Left forelimb (tissue), 1 donor: ENCODE measurements around the gene TBXA2R.
"Not testable (repeated sequence)": the region's sequence is repeated elsewhere in the genome, so short reads cannot be mapped to it uniquely, and the experiment has no call there.

Experiments
- DNase-seq: peaks from one replicate; pipeline ENCODE4 v3.0.0-alpha.2; 2018; ENCODE audit warnings: low spot score

Gene TBXA2R

DNA sequence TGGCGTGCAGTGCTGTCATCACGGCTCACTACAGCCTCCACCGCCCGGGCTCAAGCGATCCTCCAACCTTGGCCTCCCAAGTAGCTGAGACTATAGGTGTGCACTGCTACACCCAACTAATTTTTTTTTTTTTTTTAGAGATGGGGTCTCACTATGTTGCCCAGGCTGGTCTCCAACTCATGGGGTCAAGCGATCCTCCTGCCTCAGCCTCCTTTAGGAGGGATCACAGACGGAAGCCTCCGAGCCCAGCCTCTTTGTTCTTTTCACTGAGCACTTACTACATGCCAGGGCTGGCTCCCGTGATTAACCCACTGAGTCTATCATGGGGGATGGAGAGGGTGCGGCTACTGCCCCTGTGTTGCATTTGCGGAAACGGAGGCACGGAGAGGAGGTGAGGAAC lies 32.8 kb upstream of the TBXA2R start:
- DNase-seq = no peak

DNA sequence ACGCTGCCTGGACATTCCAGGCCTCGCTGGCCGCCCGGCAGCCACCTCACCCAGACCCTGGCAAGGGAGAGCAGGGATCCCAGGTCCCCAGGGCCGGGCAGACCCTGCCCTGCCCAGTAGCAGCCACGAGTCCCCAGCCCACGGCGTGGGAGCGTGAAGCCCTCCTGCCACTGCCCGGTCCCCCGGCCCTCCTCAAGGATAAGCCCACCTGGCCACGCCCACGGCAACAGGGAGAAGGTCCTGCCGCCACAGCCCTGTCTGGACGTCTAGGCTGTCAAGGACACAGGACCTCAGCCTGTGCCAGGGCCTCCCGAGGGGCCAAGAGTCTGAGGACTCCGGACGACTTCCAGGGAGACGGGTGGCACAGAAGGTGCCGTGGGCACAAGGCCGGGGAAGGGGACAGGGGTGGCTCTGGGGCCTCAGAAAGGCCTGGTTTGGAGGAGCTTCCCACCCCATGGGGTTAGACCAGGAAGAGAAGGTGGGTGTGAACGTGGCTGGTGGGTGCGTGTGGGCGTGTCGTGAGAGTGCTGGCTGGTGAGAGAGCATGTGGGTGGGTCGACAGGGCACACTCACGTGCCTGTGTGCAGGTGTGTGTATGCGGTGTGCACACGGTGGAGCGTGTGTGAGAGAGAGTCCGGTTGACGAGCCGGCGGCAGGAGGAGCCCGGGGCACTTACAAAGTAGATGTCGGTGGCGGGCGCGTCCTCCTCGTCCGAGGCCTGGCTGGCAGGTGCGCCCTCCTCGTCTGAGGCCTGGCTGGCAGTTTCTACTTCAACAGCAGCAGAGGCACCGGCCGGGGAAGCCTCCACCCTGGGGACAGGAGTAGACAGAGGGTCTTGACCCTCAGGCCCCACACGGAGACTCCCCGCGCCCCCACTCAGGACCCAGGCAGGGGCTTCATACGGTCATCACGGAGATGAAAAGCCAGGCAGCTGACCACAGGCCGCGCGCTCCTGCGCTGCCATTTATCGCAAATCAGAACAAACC lies 31.8 kb upstream of the TBXA2R start:
- DNase-seq = no peak

DNA sequence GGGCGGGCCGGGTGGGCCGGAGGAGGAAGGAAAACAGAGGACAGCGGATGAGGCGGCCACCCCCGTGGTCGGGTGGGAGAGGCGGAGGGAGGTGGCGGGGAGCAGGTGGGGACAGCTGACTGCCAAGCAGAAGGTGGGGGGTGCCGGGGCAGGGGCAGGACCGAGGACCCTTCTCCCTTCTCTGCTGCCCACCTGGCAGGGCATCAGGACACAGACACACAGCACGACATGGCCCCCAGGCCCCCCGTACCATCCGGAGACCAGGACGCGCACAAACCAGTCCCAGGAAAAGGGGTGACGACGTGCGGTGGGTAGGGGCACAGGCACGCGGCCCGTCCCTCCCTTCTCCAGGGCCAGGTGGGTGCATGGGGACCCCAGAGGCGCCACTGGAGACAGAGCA lies 30.9 kb upstream of the TBXA2R start:
- DNase-seq = no peak

DNA sequence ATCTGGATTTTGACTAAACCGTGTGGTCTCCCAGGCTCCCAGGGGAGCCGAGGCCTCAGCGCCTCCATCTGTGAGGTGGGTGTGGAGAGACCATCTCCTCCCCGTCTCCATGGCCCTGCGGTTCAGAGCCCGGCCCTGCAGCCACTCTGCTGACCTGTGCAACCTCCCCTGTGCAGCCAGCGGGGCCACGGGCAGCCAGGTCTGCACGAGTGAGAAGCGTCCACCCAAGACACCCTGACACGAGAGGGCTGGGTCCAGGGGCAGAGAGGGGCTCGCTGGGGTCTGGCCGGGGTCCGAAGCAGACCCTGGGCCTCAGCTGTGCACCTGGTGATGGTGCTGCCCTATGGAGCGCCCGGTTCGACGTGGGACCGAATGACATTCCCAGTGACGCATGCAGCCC lies 30.3 kb upstream of the TBXA2R start:
- no peak for DNase-seq

DNA sequence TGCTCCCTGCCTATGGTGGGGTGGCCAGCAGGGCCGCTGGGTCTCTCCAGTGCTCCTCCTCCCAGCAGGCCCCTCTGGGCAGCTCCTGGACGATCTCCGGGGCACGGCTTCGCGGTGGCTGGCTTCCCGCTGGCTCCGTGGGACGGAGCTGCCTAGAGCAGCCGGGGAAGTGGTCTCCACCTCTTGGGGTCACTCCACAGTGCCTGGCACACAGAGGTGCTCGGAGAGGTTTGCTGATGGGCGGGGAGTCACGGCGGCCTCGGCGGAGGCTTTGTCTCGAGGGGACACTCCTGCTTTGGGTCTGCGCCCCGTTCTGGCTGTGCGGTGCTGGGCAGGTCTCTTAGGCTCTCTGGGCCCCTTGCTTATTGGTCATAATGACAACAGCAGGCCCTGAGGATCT lies 29.8 kb upstream of the TBXA2R start:
- no peak for DNase-seq

DNA sequence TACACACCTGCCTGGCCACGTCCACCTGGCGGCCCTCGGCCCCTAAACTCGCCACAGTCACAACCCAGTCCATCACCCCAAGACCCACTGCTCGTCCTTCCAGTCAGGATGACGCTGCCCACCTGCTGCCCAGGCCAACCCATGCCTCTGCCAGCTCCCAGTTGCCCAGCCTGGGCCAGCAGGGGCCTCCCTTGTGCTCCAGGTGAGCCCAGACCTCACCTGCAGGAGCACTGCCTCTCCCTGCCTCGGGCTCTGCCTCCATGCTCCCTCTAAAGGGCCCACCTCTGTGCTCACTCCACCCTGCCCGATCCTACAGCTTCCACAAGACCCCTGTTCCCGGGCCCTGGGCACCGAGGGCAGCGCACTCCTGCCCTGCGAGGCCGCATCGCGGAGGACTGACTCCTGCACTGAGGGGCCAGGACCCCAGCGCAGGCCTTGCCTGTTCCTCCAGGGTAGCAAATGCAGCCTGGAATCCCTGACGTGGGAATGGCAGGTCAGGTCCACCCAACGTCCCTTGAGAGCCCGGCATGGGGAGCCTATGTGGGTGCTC lies 27.9 kb upstream of the TBXA2R start:
- no peak for DNase-seq

DNA sequence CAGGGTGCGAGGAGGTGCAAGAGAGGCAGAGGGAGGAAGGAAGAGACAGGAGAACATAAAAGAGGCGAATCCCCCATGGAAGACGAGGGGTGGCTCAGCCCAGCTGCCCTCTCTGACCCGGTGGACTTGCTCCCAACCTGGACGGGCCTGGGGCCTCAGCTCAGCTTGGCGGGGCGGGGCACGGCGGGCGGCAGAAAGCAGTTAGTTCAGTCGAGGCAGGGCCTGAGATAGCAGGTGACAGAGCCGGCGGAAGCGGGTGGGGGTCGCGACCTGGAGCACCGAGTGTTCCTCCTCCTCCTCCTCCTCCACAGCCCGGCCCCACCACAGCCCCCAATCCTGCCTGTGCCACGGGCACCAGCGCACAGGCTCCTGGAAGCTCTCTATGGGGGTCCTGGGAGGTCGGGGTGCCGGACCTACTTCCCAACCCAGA lies 26.9 kb upstream of the TBXA2R start:
- no peak for DNase-seq

DNA sequence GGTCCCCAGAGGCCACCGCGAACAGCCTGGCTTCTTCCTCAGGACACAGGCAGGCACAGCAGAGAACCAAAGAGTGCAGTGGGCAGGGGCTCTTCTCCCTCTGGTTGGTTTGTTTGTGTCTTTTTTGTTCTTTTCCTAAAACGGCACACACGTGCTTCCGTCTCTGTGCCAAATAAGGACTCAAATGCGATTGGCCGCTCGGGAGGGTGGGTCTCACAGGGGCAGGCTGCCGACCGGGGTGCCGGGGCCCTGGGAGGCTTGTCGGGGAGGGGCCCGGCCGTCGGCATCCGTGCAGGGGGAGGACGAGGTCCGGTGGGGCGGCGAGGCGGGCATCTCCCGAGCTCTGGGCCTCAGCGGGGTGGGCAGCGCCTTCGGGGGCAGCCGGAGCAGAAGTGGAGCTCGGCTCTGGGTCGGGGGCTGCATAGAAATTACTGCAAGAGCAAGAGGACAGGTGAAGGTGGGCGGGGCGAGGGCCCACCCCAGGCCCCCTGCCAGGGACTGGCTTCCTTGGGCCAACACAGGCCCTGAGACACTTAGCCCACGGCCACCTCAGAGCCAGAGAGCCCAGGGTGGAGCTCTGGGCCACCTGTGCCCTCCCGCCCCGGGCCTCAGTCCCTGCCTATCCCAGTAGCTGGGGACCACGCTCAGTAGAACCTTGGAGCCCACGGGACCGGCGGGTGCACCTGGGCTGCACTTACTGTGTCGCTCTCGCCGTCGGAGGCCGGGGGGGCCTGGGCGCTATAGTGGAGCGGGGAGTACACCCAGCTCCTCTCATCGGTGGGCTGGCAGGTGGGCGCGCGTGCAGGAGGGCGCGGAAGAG lies 26.3 kb upstream of the TBXA2R start:
- DNase-seq = no peak

DNA sequence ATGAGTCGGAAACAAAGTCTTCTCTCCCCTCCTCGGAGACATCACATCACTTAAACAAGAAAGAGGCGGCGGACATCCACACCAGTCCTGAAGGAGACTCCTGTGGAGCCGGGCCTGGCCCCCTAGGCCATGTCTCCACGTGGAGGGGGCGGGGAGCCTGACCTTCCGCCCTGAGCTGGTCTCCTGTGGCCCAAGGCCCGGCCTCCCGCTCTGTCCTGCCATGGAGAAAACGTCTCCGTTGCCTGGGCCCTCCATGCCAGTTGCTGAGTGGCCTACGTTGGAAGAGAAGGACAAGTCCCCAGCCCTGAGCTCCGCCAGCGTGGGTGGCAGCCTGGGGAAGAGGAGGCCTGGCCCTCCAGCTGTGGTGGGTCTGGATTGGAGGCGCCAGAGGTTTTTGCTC lies 25.4 kb upstream of the TBXA2R start:
- no peak for DNase-seq

DNA sequence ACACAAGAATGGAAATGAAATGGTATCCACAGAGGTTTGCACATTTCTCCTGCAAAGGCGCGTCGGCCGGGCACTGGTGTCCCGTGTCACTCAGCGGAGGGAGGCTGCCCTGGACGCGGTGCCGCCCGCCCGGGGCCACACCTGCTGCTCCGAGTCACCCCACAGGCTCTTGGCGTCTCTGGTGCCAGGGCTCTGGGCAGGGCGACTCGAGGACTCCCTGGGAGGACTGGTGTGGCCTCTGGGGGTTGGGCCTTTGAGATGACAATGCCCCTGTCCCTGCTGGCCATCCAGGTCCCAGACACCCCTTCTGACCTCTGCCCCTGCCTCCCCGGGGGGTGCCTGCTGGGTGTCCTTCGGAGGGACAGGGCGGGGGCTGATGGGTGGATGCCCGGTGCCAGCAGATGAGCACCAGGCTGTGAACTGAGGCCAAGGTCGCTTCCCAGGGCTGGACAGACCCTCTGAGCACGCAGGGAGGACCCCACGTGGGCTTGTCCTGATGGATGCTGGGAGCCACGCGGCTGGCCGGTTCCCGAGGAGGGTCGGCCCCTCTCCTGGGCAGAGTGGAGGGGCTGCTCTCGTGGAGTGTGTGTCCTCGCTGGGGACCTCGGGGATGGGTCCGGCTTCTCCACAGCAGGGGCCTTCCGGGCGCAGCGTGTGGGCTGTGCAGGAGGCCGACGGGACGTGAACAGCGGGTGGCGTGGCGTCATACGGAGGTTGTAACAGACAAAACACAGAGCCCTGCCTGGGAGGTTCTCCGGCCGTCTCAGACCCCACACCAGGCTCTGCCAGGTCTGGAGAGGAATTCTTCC lies 24.6 kb upstream of the TBXA2R start:
- DNase-seq = no peak

DNA sequence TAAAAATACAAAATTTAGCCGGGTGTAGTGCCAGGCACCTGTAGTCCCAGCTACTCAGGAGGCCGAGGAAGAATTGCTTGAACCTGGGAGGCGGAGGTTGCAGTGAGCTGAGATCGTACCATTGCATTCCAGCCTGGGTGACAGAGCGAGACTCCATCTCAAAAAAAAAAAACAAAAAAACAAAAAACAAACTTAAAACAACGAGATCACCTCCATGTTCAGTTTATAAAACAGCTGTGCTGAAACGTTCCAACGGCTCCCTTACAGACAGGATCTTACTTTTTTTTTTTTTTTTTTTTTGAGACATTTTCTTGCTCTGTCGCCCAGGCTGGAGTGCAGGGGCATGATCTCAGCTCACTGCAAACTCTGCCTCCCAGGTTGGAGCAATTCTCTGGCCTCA lies 22.1 kb upstream of the TBXA2R start:
- not testable (repeated sequence) for DNase-seq

DNA sequence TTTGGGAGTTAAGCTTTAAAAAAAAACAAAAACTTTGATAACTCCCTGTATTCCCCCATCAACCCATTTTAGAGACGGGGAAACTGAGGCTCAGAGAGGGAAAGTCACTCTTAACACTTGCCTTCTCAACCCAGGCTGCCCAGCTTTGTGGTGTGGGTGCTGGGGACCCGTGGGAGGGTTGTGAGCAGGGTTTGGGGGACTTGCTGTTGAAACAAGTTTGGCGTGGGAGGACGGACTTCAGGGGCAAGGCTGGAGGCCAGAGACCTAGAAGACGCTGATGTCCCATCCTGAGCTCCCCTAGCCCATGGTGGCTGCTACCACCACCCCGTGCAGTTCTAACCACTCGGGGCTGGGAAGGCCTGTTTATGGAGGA lies 20.7 kb upstream of the TBXA2R start:
- no peak for DNase-seq

DNA sequence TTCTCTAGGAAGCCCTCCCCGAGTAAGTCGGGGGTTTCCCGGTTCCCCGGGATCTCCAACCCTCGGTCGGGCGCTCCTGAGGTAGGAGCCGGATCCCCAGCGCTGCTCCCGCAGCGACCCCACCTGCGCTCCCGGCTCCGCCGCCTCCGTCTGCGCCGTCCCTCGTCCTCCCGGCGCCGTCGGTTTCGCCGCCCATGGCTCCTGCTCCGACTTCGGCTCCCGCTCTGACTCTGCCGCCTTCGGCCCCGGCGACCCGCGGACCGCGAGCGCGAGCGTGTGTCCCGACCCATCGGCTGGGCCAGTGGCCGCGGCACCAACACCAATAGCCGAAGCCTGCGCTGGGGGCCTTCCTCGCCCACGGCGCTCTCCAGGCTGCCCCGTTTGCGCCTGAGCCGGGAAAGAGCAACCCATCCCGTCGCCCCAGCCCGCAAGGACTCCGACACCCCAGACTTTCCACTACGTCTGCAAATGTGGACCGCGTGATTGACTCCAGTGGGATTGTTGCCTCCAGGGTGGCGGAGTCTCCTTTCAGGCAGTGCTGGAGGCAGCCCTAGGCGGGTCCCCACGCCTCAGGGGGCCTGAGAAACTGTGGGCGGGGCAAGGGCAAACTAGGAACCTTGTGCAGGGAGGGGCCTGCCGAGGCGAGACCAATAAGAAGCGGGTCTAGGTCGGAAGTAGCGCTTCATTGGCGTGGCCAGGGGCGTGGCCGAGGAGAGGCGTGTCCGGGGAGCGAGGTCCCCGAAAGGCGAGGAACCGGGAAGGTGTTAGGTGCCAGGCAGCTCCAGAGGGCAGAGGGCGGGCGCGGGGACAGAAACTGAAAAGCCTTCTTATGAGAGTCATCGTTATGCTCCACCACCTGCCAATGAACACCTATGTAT lies 20.0 kb upstream of the TBXA2R start, which contains the start of gene CACTIN:
CACTIN (minus strand) TSS at position 318 of the 878 bp plus-strand sequence; CDS start at position 290, 28 bp downstream.
- peak; percentile 98 for DNase-seq

DNA sequence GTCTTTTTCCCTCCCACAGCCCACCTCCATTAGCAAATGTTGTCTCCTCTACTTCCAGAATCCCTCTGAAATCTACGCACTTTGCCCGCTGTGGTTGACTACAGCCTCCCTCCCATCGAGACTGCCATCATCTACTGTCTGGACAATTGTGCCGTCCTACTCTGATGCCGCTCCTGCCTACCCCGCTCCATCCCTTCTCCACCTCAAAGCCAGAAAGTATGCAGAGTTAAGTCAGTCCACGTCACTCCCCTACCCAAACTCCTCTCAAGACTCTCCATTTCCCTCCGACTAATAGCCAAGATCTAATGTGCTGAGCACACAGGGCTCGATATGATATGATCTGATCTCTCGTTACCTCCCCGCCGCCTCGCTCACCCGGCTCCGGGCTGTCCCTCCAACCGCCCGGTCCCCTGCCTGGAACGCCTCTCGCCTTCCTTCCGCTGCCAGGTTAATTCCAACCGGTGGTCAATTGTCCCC lies 19.4 kb upstream of the TBXA2R start:
- no peak for DNase-seq

DNA sequence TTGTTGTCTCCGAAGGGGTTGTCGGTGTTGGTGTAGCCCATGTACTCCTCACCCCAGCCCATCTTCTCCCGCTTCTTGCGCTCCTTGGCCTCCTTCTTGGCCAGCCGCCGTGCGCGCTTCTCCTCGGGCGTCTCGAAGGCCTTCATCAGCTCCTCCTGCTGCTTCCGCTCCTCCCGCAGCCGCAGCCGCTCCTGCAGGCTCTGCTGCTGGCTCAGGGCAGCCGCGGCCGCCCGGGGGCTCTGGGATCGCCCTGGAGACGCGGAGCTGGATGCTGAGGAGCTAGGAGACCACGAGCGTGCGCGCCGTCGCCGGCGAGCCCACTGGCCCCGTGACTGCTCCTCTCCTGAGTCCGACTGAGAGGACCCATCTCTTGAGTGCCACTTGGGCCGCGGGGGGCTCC lies 17.0 kb upstream of the TBXA2R start:
- DNase-seq = no peak

DNA sequence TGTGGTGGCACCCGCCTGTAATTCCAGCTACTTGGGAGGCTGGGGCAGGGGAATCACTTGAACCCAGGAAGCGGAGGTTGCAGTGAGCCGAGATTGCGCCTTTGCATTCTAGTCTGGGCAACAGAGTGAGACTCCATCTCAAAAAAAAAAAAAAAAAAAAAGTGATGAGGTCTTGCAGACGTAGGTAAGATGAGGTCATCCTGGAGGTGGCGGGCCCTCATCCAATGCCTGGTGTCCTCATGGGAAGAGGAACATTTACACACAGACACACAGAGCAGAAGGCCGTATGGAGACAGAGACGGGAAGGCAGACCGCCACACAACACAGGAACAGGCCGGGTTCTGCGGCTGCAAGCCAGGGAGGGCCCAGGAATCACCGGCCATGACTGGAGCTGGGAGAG lies 15.5 kb upstream of the TBXA2R start:
- DNase-seq = no peak

DNA sequence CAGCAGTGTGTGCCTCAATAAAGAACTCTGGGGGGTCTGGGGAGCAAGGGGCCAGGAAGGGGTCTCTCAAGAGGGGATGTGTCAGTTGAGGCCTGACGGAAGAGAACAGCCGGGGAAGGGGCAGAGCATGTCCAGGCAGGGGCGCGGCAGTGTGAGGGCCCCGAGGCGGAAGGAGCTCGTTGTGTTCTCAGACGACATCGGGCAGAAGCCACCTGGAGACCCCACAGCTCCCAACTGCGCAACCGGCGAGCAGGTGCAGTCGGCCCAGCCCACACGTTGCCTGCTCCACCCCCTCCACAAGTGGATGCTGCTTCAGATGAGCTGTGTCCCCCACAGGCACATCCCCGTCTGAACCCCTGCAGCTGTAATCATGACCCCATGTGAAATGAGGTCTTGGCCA lies 15.0 kb upstream of the TBXA2R start:
- DNase-seq = no peak

DNA sequence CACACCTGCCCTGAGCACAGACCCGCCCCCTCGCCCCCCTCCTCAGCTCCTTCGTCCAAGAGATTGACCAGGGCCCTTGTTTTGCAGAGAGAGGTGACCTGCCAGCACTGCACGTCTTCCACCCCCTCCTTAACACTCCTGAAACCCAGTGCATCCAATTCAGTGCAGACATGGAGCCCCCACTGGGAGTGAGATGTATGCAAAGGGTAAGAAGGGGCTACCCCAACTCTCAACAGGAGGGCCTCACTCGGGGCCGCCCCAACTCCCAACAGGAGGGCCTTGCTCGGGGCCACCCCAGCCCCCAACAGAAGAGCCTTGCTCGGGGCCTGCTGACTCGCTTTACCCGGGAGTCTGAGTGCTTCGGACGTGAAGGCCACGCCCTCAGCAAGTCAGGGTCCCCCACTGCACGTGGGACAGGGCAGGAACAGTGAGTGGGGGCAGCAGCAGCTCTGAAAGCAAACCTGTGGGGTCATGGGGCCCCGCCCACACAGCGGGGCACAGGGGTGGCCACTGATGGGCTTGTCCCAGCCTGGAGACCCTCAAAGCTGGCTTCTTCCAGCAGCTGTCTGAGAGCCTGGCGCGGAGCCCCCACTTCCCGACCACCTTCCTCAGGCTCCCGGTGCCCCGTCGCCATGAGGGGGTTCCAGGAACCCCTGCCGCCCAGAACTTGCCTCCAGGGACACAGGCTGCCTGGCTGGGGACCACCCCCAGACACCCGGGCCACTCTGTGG lies 14.3 kb upstream of the TBXA2R start:
- no peak for DNase-seq

DNA sequence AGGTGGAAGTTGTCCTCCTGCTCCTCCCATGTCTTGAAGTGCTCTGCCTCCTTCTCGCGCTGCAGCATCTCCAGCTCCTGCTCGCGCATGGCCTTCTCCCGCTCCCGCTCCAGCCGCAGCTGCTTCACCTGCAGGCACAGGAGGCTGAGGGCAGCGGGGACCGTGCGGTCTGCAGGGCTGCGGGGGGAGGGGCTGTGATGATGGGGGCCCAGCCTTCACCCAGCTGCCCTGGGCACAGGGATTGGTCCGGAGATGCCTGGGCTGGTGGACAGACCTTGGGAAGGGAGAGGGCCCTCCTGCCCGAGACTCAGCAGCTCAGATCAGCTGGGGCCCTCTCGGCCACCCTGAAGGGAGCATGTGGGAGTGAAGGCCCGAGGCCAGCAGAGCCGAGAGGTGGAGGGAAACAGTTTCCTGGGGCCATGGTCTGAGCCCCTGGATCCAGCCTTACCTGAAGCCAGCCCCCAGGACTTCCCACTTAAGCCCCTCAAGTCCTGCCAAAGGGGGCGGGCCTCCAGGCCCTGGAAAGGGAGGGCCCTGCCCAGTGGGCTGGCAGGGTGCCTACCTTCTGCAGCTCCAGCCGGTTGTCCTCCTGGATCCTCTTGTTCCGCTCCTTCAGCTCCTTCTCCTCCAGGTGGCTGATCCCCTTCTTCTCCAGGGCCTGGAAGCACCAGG lies 13.6 kb upstream of the TBXA2R start:
- DNase-seq = no peak
